Cardiac septum (tissue), 1 donor: ENCODE results near the gene USP2. TPM values are rescaled to one million over a fixed set of nuclear protein-coding genes. Genes with fewer than 3 reads are reported as not detected.
"Not testable (repeated sequence)": the region's sequence is repeated elsewhere in the genome, so short reads cannot be mapped to it uniquely, and the experiment has no call there.

ENCODE experiments used
- DNase-seq: peaks from one replicate; pipeline ENCODE4 v3.0.0-alpha.2; 2020; ENCODE audit warnings: low spot score
- intact Hi-C: fragments of 100-400 bp; cut with DNase I; formaldehyde crosslinking; loops from one replicate; pipeline ENCODE4 v1.14.0; 2022
- total RNA-seq: library from RNA; stranded (reverse); fragmentation: NEBNext Ultra II Directional; extraction: Animal tissue kit (Norgen Biotek cat#: 25700); gene quantifications from one replicate; pipeline ENCODE4 v1.2.1, GENCODE V29; 2021
- donor health status: DM: no; HTN: no; CAD: no.

Gene USP2
- total RNA-seq, 1 donor from 2014 or later: 80.0 TPM

GRCh38 chr11:119415966-119416365, 34.5 kb upstream of the USP2 start:
- no peak for DNase-seq
- intact Hi-C loops: no loop called here

GRCh38 chr11:119415517-119415916, 34.0 kb upstream of the USP2 start:
- intact Hi-C loops: no loop called here
- DNase-seq: no peak

GRCh38 chr11:119414734-119415133, 33.2 kb upstream of the USP2 start:
- intact Hi-C loops: no loop called here
- DNase-seq: no peak

GRCh38 chr11:119414321-119414720, 32.8 kb upstream of the USP2 start:
- intact Hi-C loops: no loop called here
- no peak for DNase-seq

- no peak for DNase-seq
- intact Hi-C loops: no loop called here
Observed at GRCh38 chr11:119412072-119412471, 30.6 kb upstream of the USP2 start.

GRCh38 chr11:119410501-119410900, 29.0 kb upstream of the USP2 start:
- intact Hi-C loops: no loop called here
- no peak for DNase-seq

GRCh38 chr11:119409731-119410130, 28.2 kb upstream of the USP2 start:
- intact Hi-C loops: no loop called here
- DNase-seq: no peak

GRCh38 chr11:119406005-119406404, 24.5 kb upstream of the USP2 start:
- no peak for DNase-seq
- intact Hi-C loops: no loop called here

GRCh38 chr11:119405448-119405847, 24.0 kb upstream of the USP2 start:
- not testable (repeated sequence) for DNase-seq

GRCh38 chr11:119404872-119405271, 23.4 kb upstream of the USP2 start:
- intact Hi-C loops: no loop called here
- DNase-seq: no peak

More at GRCh38 chr11:119405448-119405847, 24.0 kb upstream of the USP2 start:
- intact Hi-C loops: not testable (repeated sequence)

GRCh38 chr11:119403021-119403420, 21.5 kb upstream of the USP2 start:
- intact Hi-C loops: no loop called here
- DNase-seq: no peak

GRCh38 chr11:119402470-119402869, 21.0 kb upstream of the USP2 start:
- intact Hi-C loops: no loop called here
- DNase-seq: no peak

GRCh38 chr11:119400860-119401259, 19.4 kb upstream of the USP2 start:
- no peak for DNase-seq
- intact Hi-C loops: no loop called here

GRCh38 chr11:119397740-119398139, 16.2 kb upstream of the USP2 start:
- no peak for DNase-seq
- intact Hi-C loops: no loop called here

GRCh38 chr11:119396835-119397234, 15.3 kb upstream of the USP2 start:
- intact Hi-C loops: no loop called here
- no peak for DNase-seq

GRCh38 chr11:119391275-119391674, 9.8 kb upstream of the USP2 start:
- DNase-seq: no peak
- intact Hi-C loops: no loop called here

- intact Hi-C loops: no loop called here
- no peak for DNase-seq
Observed at GRCh38 chr11:119389611-119390254, 8.2 kb upstream of the USP2 start.

GRCh38 chr11:119388103-119388502, 6.6 kb upstream of the USP2 start:
- no peak for DNase-seq
- intact Hi-C loops: no loop called here

- no peak for DNase-seq
- intact Hi-C loops: loop anchor here (5.0 kb wide), 1 partner anchor 88 kb away; no protein-coding TSS in a partner anchor
Observed at GRCh38 chr11:119384332-119384731, 2.8 kb upstream of the USP2 start.

- intact Hi-C loops: loop anchor here (5.0 kb wide), 1 partner anchor 90 kb away; no protein-coding TSS in a partner anchor
- not testable (repeated sequence) for DNase-seq
Observed at GRCh38 chr11:119382513-119382912, 1.0 kb upstream of the USP2 start.

GRCh38 chr11:119382101-119382500, 611 bp upstream of the USP2 start:
- DNase-seq: no peak
- intact Hi-C loops: loop anchor here (5.0 kb wide), 1 partner anchor 90 kb away; no protein-coding TSS in a partner anchor

GRCh38 chr11:119380827-119381180, 686 bp downstream of the USP2 start:
- intact Hi-C loops: loop anchor here (5.0 kb wide), 1 partner anchor 91 kb away; no protein-coding TSS in a partner anchor
- no peak for DNase-seq
